Measurements from ENCODE around the gene ZNF646.
A peak's percentile ranks its signal among the peaks of the same experiment; 100 is the strongest.

The ZNF646 gene

GRCh38 chr16:31067342-31067741 is 6.9 kb upstream of the ZNF646 start:
- DNase-seq, result no peak

DNA sequence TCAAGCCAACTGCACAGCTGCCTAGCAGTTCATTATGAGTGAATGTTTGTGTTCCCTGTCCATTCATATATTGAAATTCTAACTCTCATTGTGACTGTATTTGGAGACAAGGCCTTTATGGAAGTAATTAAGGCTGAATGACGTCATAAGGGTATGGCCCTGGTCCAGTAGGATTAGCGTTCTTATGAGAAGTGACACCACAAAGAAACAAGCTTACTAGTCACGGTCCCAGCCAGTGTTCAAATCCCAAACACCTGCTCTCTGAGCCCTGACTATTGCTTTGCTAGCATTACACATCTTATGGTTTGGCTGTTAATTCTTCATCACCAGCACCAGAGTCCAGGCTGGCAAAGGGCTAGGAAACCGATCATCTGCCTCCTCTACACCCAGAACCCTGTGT is 2.4 kb upstream of the ZNF646 start:
- DNase-seq, result no peak

GRCh38 chr16:31072540-31073141 is 1.6 kb upstream of the ZNF646 start:
- DNase-seq, result no peak

DNA sequence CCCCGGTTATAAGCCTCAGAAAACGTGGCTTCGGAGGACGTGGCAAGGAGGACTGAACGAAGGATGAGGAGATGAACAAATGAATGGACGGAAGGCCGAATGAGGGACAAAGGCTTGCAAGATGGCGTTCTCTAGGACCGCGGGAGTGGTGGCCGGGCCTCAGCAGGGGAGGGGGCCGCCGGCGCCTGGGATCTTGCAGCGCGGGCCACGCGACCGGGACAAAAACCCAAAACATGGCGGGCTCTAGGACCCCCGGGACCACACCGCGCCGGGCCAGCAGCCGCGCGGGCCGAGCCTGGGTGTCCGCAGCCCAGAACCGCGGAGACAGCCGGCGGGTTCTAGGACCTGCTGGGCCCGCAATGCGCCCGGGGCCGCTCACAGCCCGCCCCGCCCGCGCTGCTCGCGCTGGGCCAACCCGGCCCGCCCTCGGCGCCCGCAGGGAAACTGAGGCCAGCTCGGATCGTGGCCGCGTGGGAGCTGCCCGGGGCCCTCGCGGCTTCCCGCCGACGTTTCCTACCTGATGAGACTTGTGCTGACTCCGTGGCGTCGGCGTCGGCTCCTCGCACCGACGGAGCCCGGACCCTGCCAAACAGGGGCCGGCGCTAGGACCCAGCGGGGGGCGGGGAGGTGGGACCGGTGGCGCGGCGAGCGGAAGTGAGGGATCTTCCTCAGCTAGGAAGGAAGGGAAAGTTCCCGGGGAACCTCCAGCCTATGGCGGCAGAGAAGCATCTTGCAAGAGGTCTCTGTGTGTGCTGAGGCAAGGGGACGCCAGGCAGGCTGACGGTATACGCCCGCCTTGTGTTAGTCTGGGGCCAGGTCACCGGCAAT is 866 bp upstream of the ZNF646 start:
- DNase-seq, result peak; percentile 87

DNA sequence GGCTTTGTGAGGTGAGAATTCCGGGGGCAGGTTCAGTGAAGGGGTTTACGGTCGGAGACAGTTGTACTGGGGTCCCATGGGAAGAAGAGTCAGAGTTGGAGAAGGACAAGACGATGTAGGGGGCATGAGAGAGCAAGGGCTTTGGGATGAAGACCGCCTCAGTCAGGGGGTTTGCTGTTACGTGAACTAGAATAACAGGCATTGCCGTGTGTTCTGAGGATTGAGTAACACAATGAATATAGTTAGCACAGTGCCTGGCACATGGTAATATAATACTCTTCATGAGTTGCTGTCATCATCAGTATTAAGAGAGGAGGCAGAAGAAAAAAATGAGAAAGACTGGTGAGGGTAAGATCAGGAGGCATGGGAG is 577 bp downstream of the ZNF646 start:
- no peak for DNase-seq

- no peak for DNase-seq
These were observed 2.1 kb downstream of the ZNF646 start for GRCh38 chr16:31076319-31076718.

DNA sequence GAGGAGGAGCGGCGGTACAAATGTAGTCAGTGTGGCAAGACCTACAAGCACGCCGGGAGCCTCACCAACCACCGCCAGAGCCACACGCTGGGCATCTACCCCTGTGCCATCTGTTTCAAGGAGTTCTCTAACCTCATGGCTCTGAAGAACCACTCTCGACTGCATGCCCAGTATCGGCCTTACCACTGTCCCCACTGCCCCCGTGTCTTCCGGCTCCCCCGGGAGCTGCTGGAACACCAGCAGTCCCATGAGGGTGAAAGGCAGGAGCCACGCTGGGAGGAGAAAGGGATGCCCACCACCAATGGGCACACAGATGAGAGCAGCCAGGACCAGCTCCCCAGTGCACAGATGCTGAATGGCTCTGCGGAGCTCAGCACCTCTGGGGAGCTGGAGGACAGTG is 2.8 kb downstream of the ZNF646 start:
- no peak for DNase-seq

GRCh38 chr16:31077592-31078396 is 3.6 kb downstream of the ZNF646 start:
- no peak for DNase-seq

DNA sequence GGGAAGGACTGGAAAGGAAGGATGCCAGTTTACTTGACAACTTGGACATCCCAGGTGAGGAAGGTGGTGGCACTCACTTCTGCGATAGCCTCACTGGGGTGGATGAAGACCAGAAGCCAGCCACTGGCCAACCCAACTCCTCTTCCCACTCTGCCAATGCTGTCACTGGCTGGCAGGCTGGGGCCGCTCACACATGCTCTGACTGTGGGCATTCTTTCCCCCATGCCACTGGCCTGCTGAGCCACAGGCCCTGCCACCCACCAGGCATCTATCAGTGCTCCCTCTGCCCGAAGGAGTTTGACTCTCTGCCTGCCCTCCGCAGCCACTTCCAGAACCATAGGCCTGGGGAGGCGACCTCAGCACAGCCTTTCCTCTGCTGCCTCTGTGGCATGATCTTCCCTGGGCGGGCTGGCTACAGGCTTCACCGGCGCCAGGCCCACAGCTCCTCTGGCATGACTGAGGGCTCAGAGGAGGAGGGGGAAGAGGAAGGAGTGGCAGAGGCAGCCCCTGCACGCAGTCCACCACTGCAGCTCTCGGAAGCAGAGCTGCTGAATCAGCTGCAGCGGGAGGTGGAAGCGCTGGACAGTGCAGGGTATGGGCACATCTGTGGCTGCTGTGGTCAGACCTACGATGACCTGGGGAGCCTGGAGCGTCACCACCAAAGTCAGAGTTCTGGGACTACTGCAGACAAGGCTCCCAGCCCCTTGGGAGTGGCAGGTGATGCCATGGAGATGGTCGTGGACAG is 4.5 kb downstream of the ZNF646 start:
- DNase-seq, result no peak

- no peak for DNase-seq
These were observed 5.2 kb downstream of the ZNF646 start for GRCh38 chr16:31079342-31079944.

DNA sequence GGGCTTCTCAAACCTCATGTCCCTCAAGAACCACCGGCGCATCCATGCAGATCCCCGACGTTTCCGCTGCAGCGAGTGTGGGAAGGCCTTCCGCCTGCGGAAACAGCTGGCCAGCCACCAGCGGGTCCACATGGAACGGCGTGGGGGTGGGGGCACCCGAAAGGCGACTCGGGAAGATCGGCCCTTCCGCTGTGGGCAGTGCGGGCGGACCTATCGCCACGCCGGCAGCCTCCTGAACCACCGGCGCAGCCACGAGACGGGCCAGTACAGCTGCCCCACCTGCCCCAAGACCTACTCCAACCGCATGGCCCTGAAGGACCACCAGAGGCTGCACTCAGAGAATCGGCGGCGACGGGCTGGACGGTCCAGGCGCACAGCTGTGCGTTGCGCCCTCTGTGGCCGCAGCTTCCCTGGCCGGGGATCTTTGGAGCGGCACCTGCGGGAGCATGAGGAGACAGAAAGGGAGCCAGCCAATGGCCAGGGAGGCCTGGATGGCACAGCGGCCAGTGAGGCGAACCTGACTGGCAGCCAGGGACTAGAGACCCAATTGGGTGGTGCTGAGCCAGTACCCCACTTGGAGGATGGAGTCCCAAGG is 5.9 kb downstream of the ZNF646 start:
- no peak for DNase-seq

GRCh38 chr16:31080756-31081419 is 6.7 kb downstream of the ZNF646 start:
- DNase-seq, result no peak

GRCh38 chr16:31081428-31082351 is 7.5 kb downstream of the ZNF646 start:
- DNase-seq, result no peak

DNA sequence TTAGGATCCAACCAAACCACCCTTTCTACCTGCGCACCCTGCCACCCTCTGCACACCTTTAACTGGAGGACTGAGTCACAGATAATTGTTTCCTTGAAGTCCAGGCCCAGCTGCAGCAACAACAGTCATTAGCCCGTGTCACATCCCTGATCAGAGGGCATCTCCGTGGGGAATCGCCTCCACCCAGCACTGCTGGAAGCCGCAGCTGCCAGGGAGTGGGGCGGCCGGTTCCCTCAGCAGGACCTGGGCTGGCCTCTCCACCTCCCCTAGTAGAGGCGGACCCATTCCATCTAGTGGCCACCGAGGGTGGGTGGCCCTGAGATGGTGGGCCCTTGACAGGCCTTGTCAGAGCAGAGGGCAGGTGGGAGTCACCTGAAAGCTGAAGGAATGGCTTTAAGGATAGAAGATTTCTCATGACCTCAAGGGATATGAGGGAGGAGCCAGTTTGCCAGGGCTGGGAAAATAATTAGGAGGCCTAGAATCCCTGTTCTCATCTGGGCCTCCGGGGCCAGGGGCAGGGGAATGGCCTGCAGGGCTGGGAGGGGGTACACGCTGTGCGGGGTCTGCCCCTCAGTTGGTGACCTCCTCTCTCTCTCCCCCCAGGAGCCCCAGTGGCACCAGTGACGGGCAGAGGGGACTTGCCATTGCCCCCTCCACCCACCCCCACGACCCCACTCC is 8.3 kb downstream of the ZNF646 start:
- DNase-seq, result no peak

DNA sequence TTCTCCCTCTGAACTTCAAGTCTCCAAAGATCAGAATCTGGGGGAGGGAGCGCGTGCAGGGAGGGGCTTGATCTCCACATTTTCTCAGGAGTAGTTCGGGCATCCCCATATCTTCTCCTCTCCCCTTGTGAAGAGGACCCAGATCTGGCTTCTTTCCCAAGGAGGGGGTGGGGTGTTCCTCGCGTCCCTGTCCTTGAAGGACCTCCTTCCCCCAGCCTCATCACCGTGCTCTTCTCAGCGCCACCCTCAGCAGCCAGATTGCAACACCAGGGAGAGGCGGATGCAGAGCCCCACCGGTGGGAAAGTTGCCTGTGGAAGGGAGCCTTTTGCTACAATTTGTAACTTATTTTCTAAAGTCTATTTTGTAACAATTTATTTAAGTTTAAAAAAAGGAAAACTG is 8.9 kb downstream of the ZNF646 start:
- no peak for DNase-seq

GRCh38 chr16:31083556-31083955 is 9.3 kb downstream of the ZNF646 start:
- no peak for DNase-seq

DNA sequence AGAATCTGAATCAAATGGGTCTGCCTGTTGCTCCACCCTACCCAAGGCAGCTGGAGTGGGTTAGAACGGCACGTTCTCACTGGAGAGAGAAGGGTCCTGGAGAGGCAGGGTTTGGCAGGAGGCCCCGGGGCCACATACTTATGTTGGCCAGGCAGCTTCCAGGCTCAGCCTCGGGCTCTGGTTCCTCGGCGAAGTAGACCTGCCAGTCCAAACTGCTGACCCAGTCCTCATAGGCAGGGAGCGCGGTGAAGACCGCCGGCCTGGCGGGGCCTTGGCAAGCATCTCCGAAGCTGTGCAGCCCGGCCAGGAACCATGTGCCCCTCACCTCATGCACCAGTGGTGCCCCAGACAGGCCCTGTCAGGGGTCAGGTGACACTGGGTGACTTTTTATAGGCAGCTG is 9.8 kb downstream of the ZNF646 start:
- DNase-seq, result no peak

GRCh38 chr16:31084584-31085302 is 10.5 kb downstream of the ZNF646 start:
- no peak for DNase-seq

DNA sequence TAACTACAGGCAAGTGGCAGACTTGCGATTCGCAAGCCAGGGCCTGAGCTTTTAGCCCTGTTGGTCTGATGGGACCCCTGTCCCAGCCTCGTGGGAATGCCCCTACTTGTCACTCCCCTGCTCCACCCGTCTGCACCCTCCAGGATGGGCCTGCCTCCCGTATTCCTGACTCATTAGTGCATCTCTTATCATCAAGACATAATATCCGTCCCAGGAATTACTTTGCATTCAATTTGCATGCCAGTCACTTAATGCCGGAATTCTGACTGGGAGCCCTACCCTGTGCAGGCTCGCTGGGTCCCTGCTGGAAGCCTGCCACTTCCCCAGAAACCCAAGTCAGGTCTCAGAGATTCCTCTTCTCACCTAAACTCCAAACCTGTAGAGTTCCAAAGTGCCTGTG is 11.2 kb downstream of the ZNF646 start:
- no peak for DNase-seq

Measured in NK-92 treated with Interleukin-12 subunit alpha and Interleukin-12 subunit beta, amount 100 ng/mL, for 24 hours (cell line).